OCI-M1 (cell line): ENCODE measurements around the gene LGMN.
A peak's percentile ranks its signal among the peaks of the same experiment; 100 is the strongest.
"Not testable (repeated sequence)": the region's sequence is repeated elsewhere in the genome, so short reads cannot be mapped to it uniquely, and the experiment has no call there.

Source experiments
- DNase-seq: peaks from one replicate; lab custom pipeline; 2025; lab: John Stamatoyannopoulos, UW

The LGMN gene

GRCh38 chr14:92748259-92749016 is at the start of gene LGMN:
LGMN (minus strand) TSS chr14:92748627; CDS start chr14:92732786, 15,841 bp downstream.
- DNase-seq: no peak

GRCh38 chr14:92794961-92795360 is 46.5 kb upstream of the LGMN start:
- DNase-seq: no peak

GRCh38 chr14:92794547-92794941 is 46.1 kb upstream of the LGMN start:
- DNase-seq: peak; percentile 8

DNA sequence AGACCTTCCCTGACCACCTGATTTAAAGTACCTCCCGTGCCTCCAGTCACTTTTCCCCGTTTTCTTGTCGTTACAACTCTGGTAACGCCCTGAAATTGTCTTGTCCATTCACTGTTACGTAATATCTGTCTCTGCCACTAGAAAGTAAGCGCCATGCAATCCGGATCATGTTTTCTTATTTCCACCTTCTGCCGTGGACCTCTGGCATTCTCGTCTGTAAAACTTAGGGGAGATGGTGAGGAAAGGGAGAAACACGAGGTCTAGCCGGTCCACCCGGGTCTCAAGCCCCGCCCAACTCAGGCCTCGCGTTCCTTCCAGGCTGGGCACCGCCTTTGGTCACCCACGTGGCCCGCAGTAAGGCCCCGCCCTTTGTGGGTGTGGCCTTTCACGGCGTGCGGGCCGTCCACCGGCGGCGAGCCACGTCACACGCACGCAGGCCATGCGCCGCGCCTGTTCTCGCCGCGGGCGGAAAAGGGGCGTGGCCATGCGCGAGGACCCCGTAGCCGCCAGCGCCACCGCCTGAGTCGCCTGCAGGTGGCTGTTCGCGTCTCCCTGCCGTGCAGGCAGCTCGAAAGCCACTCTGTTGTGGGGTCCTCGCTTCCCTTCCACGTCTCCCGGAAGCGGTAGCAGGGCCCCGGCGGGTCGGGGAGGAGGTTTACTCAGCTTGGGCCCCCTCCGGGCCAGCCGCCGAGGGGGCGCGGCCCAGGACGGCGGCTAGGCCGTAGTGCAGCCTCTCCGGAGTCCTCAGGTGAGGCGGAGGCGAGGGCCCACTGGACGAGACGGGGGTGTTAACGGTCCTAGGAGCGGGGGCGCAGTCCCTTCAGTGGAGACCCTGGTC is 45.5 kb upstream of the LGMN start, which contains the start of gene GOLGA5:
Gene GOLGA5, plus strand, starts transcription at position 597 of the 838 bp plus-strand sequence. CDS start 3,133 bp downstream, outside the sequence.
- DNase-seq: peak; percentile 97

DNA sequence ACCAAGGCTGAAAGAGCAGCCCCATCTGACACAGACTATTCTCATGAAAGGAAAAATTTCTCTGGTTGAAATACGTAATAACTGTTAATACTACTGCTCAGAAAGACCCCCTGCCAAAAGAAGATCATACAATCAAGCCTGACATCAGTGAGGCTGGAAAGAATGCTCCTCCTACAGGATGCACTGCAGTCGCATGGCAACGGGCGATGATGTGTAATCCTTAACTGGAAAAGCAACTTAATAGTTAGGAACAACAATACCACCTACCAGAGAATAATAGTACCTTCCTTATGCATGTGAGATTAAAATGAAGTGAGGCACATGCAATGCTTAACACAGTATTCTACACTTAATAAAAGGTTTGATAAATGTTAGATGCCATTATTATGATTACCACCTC is 44.5 kb upstream of the LGMN start:
- DNase-seq: no peak

- DNase-seq: peak; percentile 49
Measured at GRCh38 chr14:92789457-92790089, 41.1 kb upstream of the LGMN start.

- DNase-seq: no peak
Measured at GRCh38 chr14:92787554-92787953, 39.1 kb upstream of the LGMN start.

DNA sequence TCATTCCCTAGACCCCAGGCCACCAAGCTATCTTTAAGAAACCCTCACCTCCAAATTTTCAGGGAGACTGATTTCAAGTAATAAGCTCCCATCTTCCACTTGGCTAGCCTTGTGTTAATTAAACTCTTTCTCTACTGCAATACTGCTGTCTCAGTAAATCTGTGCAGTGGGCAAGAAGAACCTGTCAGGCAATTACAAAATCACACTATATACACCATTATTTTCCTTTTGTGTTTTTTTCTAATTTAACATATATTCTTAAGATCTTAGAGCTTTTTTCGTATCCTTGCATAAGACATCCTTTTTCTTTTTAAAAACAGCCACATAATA is 38.0 kb upstream of the LGMN start:
- no peak for DNase-seq

DNA sequence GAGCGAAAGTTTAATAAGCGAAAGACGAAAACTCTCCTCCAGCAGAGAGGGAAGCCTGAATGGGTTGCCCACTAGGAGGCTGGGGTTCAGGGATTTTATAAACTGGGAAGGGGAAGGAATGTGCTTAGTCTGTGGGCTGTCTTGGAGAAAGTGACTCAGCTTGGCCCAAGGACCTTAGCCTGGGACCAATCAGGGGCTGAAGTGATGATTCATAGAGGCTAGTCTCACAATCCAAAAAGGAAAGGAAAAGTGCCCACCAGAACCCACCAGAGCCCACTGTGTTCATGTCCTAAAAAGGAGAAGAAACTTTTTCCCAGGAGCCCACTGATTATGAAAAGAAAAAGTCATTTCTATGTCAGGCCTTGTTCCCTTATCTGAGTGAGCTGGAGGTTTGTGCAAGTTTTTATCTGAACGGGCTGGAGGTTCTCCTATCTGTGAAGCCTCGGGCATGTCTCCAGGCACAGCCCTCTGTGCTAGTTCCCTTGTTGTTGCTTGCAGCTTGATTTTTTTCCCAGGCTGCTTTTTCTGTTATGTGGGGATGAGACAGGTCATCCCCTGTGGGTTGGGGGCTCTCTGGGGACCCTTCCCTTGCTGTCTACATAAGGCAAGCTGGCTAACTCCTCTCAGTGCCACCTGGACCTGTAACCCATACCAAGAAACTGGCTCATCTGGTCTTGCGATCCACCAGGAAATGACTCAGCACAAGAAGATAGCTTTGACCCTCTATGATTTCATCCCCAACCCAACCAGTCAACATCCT is 37.4 kb upstream of the LGMN start:
- DNase-seq: peak; percentile 85

- DNase-seq: peak; percentile 75
Measured at GRCh38 chr14:92783813-92784431, 35.5 kb upstream of the LGMN start.

- no peak for DNase-seq
Measured at GRCh38 chr14:92781350-92781749, 32.9 kb upstream of the LGMN start.

DNA sequence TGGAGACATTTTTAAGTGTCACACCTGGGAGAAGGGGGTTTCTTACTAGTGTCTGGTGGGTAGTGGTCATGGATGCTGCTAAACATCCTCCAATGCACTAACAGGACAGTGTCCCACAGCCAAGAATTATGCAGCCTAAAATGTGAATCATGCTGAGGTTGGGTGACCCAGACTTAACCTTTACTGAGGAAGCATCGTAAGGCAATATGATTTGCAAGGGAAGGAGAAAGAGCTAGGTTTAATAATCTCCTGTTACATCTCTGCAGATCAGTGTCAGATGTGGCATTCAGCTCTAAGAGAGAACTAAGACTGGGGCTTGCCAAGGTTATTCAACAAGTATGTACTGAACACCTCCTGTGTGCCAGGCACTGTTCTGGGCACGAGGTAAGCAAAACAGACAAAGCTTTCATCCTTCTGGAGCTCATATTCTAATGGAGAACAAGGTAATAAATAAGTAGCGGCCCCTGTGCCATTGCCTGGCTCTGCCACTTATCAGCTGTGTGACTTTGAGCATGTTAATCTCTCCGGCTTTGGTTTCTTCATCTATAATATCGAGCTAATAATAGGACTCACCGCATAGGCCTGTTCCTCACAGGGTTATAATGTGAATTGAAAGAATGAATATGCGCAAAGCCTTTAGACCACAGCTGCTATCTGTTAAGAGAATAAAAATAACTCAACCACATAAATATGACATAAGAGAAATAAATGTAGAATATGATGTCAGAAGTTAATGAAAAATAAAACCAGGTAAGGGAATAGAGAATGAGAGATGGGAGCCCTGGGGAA is 32.2 kb upstream of the LGMN start:
- no peak for DNase-seq

GRCh38 chr14:92778868-92779565 is 30.6 kb upstream of the LGMN start:
- peak; percentile 14 for DNase-seq

DNA sequence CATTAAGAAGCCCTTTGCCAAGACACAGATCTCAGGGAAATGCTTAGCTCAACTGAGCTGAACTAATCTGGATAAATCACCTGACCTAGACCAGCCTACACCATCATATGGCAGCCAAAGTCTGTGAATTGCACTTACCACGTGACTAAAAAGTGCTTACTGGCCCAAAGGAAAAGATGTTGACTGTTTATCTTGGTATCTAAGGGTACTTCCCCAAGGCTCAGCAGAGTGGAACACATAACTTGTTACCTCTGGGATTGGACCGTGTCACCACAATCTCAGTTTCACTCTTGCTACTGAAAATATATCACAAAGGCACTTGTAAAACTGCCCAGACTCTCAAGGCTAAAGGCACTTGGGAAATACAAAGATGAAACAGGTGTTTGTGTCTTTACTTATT is 26.9 kb upstream of the LGMN start:
- peak; percentile 59 for DNase-seq

GRCh38 chr14:92774572-92774971 is 26.1 kb upstream of the LGMN start:
- no peak for DNase-seq

- no peak for DNase-seq
Measured at GRCh38 chr14:92770484-92770883, 22.1 kb upstream of the LGMN start.

GRCh38 chr14:92768795-92769194 is 20.4 kb upstream of the LGMN start:
- DNase-seq: no peak

GRCh38 chr14:92768236-92768635 is 19.8 kb upstream of the LGMN start:
- peak; percentile 11 for DNase-seq

- not testable (repeated sequence) for DNase-seq
Measured at GRCh38 chr14:92763666-92764631, 15.5 kb upstream of the LGMN start.
